HTR-8/SVneo (cell line): Measurements from ENCODE around the gene THSD8.

Experiments
- DNase-seq: peaks from one replicate; pipeline ENCODE4 v3.0.0; 2011; ENCODE audit warnings: low spot score, mixed read lengths; ENCODE audit not compliant: insufficient read length
- FAIRE-seq: peaks from 2 replicates; lab custom pipeline; 2011; peaks lifted over from hg19 to GRCh38; lab: Jason Lieb, UNC

THSD8 gene

GRCh38 chr19:12778905-12779161, 23.0 kb upstream of the THSD8 start:
- no peak for DNase-seq
- FAIRE-seq, result no peak

DNA sequence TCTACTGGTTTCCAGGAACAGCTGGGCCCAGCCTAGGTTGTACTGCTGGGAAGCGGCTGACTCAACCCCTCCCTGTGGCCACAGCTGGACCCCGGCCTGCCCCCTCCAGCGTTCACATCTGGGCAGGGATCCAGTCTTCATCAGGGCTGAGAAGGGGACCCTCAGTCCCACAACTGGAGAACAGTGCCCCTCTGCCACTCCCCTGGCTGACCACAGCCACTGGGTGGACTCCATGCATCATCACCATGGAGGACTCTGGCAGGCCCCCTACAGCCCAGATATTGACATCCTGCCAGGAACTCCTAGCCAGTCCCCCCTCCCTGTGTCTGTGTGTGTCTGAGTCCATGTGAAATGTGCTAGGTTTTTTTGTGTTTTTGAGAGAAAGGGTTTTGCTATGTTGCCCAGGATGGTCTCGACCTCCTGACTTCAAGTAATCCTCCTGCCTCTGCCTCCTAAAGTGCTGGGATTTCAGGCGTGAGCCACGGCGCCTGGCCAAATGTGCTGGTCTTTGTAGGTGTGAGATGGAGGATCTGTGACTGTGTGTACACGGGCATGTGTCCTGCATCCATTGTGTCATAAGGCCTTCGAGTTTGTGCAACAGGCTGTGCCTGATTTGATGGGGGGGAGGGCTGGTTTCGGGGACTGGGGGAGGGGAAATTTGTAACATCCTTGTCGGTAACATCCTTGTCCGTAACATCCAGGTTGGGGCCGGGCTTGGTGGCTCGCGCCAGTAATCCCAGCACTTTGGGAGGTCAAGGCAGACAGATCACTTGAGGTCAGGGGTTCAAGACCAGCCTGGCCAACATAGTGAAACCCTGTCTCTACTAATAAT, 22.5 kb upstream of the THSD8 start:
- FAIRE-seq, result no peak
- no peak for DNase-seq

DNA sequence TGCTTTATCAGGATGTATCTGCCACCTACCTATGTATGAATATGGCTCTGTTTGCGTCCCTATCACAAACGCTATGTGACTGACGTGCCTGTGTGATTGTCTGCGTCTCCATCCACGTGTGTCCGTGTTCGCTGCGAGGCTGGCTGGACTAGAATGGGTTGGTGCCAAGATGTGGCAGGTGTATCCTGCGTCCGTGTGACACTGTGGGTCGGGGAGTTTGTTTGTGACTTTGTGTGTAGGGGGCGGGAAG, 19.8 kb upstream of the THSD8 start:
- DNase-seq, result no peak
- no peak for FAIRE-seq

DNA sequence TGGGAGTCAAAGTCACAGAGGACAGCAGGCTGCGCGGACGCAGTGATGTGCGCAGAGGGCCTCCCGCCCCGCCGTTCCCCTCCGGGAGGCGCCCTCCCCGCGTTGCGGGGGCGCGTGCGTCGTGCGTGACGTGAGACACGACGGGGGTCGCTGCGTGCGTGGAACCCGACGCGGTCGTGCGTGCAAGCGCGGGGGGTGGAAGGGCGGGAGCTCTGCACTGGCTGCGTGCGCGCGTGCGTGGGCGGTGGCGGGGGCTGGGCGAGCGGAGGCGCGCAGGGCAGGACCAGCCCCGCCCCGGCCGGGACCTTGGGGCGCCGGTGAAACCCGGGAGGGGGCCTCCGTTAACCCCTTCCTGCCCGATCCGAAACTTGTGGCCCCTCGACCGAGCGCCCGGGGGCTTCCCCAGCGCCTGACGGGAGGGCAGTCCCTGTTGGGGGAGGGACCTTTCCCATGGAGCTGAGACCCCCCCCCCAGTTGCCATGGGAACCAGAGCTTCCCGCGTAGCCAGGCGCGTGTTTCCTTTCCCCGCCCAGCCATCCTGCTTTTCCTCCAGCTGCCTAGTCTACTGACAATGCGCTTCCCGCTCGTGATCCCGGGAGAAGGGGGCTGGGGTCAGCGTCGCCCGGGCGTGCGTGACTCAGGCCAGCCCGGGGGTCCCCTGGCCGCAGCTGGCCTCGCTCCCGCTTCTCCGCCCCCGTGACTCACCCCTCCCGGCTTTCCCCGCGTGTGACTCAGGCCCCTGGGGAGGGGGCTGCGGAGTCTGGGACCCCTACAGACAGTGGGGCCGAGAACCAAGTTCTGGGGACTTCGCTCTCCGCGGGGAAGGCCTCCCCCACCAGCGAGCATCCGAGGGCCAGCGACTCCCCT, 19.2 kb upstream of the THSD8 start:
- FAIRE-seq (peak; percentile 55), DNase-seq (no peak)

GRCh38 chr19:12783291-12783848, 18.5 kb upstream of the THSD8 start:
- FAIRE-seq, result no peak

GRCh38 chr19:12783849-12784393, 17.9 kb upstream of the THSD8 start:
- no peak for DNase-seq
- FAIRE-seq, result no peak

More at GRCh38 chr19:12783291-12783848, 18.5 kb upstream of the THSD8 start:
- DNase-seq, result no peak

DNA sequence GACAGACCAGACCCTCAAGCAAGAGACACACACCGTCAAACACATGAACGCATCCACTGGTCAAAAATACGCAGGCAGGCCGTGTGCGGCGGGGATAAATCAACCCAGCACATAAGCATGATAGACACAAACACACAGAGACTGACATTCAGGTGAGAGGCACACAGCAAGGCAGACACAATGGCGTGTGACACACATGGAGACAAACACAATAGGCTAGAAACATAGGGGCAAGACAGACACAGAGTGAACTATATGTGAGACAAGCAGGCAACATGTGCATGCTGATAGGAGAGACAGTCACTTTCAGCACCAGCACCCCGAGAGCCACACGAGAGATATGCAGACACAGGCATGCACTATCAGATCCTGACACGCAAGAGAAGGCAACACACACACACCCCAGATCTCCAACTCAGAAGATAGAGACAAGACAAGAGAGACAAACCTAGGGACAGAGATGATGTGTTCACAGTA, 17.4 kb upstream of the THSD8 start:
- DNase-seq, result no peak
- peak; percentile 54 for FAIRE-seq

DNA sequence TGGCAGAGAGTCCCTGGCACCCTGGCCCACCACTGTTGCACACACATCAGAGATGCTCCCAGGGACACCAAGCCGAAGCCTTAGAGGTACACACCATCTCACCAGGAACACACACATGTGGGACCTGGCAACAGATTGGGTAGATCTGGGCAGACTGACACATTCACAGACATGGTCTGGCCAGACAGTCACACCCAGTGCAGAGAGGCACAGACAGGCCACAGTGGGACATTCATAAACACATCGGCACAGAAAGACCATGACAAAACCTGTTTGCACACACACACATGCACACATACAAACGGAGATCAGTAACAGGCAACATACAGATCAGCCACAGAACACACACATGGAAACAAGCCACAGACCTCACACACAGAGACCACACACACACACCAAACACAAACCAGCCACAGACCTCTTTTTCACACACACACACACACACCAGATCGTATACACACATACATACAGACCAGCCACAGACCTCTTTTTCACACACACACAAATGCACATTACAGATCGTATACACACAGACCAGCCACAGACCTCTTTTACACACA, 16.9 kb upstream of the THSD8 start:
- no peak for DNase-seq
- FAIRE-seq, result no peak

- no peak for FAIRE-seq
- DNase-seq, result no peak
Measured at GRCh38 chr19:12785431-12786031, 16.3 kb upstream of the THSD8 start.

- FAIRE-seq, result no peak
- DNase-seq, result no peak
Measured at GRCh38 chr19:12786141-12786870, 15.6 kb upstream of the THSD8 start.

DNA sequence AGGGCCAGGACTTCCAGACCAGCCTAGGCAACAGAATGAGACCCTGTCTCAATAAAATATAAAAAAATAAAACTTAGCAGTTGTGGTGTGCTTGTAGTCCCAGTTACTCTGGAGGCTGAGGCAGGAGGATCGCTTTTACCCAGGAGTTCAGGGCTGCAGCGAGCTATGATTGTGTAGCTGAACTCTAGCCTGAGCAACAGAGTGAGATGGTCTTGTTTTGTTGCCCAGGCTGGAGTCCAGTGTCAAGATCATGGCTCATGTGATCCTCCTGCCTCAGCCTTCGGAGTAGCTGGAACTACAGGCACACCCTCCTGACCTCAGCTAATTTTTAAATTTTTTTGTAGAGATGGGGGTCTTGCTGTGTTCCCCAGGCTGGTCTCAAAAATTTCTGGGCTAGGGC, 14.9 kb upstream of the THSD8 start:
- no peak for DNase-seq
- no peak for FAIRE-seq

DNA sequence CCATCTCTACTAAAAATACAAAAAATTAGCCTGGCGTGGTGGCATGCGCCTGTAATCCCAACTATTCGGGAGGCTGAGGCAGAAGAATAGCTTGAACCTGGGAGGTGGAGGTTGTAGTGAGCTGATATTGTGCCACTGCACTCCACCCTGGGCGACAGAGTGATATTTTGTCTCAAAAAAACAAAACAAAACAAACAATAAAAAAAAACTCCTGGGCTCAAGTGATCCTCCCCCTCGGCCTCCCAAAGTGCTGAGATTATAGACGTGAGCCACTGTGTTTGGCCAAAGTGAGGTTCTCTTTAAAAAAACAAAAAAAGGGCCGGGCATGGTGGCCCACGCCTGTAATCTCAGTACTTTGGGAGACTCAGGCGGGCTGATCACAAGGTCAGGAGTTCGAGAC, 14.4 kb upstream of the THSD8 start:
- DNase-seq (no peak), FAIRE-seq (no peak)

GRCh38 chr19:12788042-12788681, 13.7 kb upstream of the THSD8 start:
- DNase-seq, result no peak
- FAIRE-seq, result no peak

- FAIRE-seq (peak; percentile 16), DNase-seq (no peak)
Measured at GRCh38 chr19:12788682-12789097, 13.2 kb upstream of the THSD8 start.

DNA sequence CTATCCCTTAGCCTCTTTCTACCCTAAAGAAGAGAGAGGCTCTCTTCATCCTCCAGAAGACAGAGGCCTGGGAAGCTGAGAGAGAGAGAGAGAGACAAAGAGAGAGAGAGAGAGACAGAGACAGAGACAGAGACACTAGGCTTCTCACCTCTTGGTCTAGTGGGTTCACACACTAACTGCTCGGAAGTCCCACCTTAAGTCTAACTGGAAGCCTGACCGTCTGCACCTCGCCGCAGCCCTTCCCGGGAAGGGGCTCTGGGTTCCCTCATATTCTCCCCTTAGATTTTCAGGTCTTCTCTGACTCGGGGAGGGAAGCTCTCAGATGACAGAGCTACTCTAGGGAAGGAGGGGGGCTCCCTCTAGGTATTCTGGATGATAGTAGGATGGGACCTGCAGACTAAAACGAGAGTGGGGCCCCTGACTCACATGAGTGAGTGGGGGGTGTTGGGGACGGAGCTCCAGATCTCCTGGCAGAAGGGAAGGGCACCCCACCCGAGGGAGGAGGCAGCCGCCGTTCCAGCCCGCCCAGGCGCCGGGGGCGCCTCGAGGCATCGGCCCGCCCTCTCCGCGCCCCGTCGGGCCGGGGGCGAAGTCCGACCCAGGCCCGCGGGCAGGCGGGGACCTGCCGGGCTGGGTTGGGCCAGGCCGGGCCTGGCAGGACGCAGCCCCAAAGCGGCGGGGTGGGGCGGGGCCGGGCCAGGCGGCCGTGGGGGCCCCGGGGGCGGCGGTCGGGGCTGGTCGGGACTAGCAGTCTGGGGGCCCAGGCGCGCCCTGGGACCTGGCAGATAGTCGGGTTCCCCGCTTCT, 12.6 kb upstream of the THSD8 start:
- DNase-seq (no peak), FAIRE-seq (no peak)

DNA sequence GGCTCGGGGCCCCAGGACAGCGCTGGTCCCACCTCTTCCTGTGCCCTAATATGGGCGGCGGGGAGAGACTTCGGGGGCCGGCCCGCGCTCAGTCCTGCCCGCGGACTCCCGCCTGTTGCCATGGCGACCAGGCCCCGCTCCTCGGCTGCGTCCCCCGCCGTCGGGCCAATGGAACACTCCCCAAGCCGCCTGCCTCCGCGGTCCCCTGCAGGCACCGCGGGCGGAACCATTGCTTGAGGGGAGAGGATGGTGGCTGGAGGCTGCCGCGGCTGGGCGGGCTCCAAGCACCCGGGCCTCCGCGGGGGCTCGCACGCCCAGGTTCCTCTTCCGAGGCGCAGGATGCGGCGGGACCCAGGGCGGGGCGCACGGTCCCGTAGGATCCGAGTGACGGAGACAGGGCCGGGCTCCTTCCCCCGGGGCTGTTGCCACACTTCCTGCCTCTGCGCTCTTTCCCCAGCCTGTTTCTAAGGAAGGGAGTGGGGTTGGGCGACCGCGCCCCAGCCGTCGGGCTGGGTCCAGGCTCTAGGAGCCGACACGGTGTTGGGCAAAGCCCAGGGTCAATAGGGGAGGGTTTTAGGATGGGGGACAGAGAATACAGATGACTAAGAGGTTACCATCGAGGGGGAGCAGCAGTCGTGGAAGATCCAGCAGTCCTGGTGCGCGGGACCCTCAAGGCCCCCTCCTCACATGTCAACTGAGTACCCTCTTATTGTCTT, 11.8 kb upstream of the THSD8 start:
- FAIRE-seq, result no peak
- peak; percentile 91 for DNase-seq

- DNase-seq (no peak), FAIRE-seq (no peak)
Measured at GRCh38 chr19:12790628-12791344, 11.1 kb upstream of the THSD8 start.
